Liver (tissue), 9 donors: ENCODE results near the gene HACE1. TPM values are rescaled to one million over a fixed set of nuclear protein-coding genes. Genes with fewer than 3 reads are reported as not detected.

ENCODE experiments used
- DNase-seq: peaks from one replicate; pipeline ENCODE4 v3.0.0-alpha.2; 2017; ENCODE audit warnings: low spot score
- H3K27ac ChIP-seq, 2 donors: one replicate each; pipeline ENCODE4 v1.7.0; 2013; ENCODE audit warnings: inconsistent platforms in 2 of 2, low read length in 2 of 2, control low read depth in 1 of 2, low read depth in 1 of 2, mild to moderate bottlenecking in 1 of 2
- H3K27me3 ChIP-seq, 4 donors: one replicate each; pipeline versions ENCODE4 v1.6.1 to v1.7.0; 2013; ENCODE audit warnings: low read length in 3 of 4, inconsistent platforms in 1 of 4, mild to moderate bottlenecking in 1 of 4, moderate library complexity in 1 of 4; ENCODE audit not compliant: control insufficient read depth in 4 of 4, insufficient read depth in 4 of 4
- H3K36me3 ChIP-seq, 4 donors: one replicate each; pipeline versions ENCODE4 v1.6.1 to v1.7.0; 2013; ENCODE audit warnings: low read length in 3 of 4, mild to moderate bottlenecking in 3 of 4, low read depth in 1 of 4, moderate library complexity in 1 of 4; ENCODE audit not compliant: control insufficient read depth in 4 of 4, insufficient read depth in 3 of 4
- H3K4me1 ChIP-seq, 4 donors: one replicate each; pipeline versions ENCODE4 v1.6.1 to v1.7.0; 2013; ENCODE audit warnings: low read length in 3 of 4, mild to moderate bottlenecking in 3 of 4, moderate library complexity in 1 of 4; ENCODE audit not compliant: control insufficient read depth in 4 of 4, insufficient read depth in 4 of 4
- H3K4me3 ChIP-seq, 3 donors: one replicate each; pipeline versions ENCODE4 v1.6.1 to v1.7.0; 2013; ENCODE audit warnings: low read length in 3 of 3, control low read depth in 1 of 3, low read depth in 1 of 3, mild to moderate bottlenecking in 1 of 3
- H3K9ac ChIP-seq, 2 donors: one replicate each; pipeline ENCODE4 v1.7.0; 2013; ENCODE audit warnings: low read length in 2 of 2, mild to moderate bottlenecking in 2 of 2, moderate library complexity in 2 of 2, control low read depth in 1 of 2, low read depth in 1 of 2
- H3K9me3 ChIP-seq, 4 donors: one replicate each; pipeline versions ENCODE4 v1.6.1 to v1.7.0; 2013; ENCODE audit warnings: low read length in 3 of 4; ENCODE audit not compliant: control insufficient read depth in 4 of 4
- EGR1 ChIP-seq, 2 donors: IDR thresholded peaks; 2 replicates each; pipeline ENCODE4 v1.6.1; 2016 to 2018; ENCODE audit warnings: antibody characterized with exemption in 2 of 2, low read depth in 2 of 2
- FOXA1 ChIP-seq: IDR thresholded peaks from 2 replicates; pipeline ENCODE4 v1.6.1; 2016; ENCODE audit warnings: antibody characterized with exemption
- FOXA2 ChIP-seq: IDR thresholded peaks from 2 replicates; pipeline ENCODE4 v1.6.1; 2016; ENCODE audit warnings: antibody characterized with exemption
- GABPA ChIP-seq, 2 donors: IDR thresholded peaks in 1 of 2; conservative IDR thresholded peaks in 1 of 2; 2 replicates each; pipeline ENCODE4 v1.6.1; 2016; ENCODE audit warnings: antibody characterized with exemption in 2 of 2, mild to moderate bottlenecking in 1 of 2, moderate library complexity in 1 of 2
- HNF4A ChIP-seq, 2 donors: conservative IDR thresholded peaks; 2 replicates each; pipeline ENCODE4 v1.6.1; 2016; ENCODE audit warnings: antibody characterized with exemption in 2 of 2, mild to moderate bottlenecking in 2 of 2
- HNF4G ChIP-seq: IDR thresholded peaks from 2 replicates; pipeline ENCODE4 v1.6.1; 2016; ENCODE audit warnings: antibody characterized with exemption
- JUND ChIP-seq, 2 donors: IDR thresholded peaks; 2 replicates each; pipeline ENCODE4 v1.6.1; 2016; ENCODE audit warnings: antibody characterized with exemption in 2 of 2
- NR2F2 ChIP-seq: IDR thresholded peaks from 2 replicates; pipeline ENCODE4 v1.6.1; 2016; ENCODE audit warnings: antibody characterized with exemption
- RAD21 ChIP-seq, 2 donors: IDR thresholded peaks; 2 replicates each; pipeline ENCODE4 v1.6.1; 2016; ENCODE audit warnings: antibody characterized with exemption in 2 of 2, mild to moderate bottlenecking in 2 of 2
- RXRA ChIP-seq, 2 donors: IDR thresholded peaks; 2 replicates each; pipeline ENCODE4 v1.6.1; 2017 to 2018; ENCODE audit warnings: antibody characterized with exemption in 2 of 2, mild to moderate bottlenecking in 1 of 2
- SP1 ChIP-seq: IDR thresholded peaks from 2 replicates; pipeline ENCODE4 v1.6.1; 2018; ENCODE audit warnings: antibody characterized with exemption, mild to moderate bottlenecking
- TAF1 ChIP-seq: conservative IDR thresholded peaks from 2 replicates; pipeline ENCODE4 v1.6.1; 2016; ENCODE audit warnings: antibody characterized with exemption, mild to moderate bottlenecking
- WGBS: extraction: QIAGEN DNeasy Blood & Tissue Kit; methylation state at CpG from one replicate; pipeline ENCODE4 v1.1.7; 2013; 5-methylcytosine and 5-hydroxymethylcytosine counted together
- polyA plus RNA-seq, 2 donors: library from polyadenylated mRNA; stranded (reverse) in 1 of 2; unstranded in 1 of 2; fragments of 200-250 nt in 1 of 2; fragments of >200 nt in 1 of 2; fragmentation: Nextera tagmentation in 1 of 2; extraction: Ambion mirVana in 1 of 2; gene quantifications; one replicate each; pipeline versions ENCODE4 v1.2.1 to v1.2.3, GENCODE V29; 2013 to 2015
- total RNA-seq, 2 donors: library from RNA; depleted of rRNA; stranded (reverse); fragments of >200 nt; gene quantifications; one replicate each; pipeline ENCODE4 v1.2.3, GENCODE V29; 2014
- TF ChIP-seq, protein P1 (sequence below): IDR thresholded peaks from 2 replicates; pipeline ENCODE4 v1.6.1; 2016; ENCODE audit warnings: antibody characterized with exemption
- TF ChIP-seq, protein P2 (sequence below): IDR thresholded peaks from 2 replicates; pipeline ENCODE4 v1.6.1; 2016; ENCODE audit warnings: antibody characterized with exemption
- TF ChIP-seq, protein P3 (sequence below): fragments of 150-350 bp; IDR thresholded peaks from 2 replicates; pipeline ENCODE4 v1.5.1; 2017; ENCODE audit warnings: improper control_type of control experiment, low read depth, low read length; ENCODE audit not compliant: missing input control
- TF ChIP-seq, protein P4 (sequence below): IDR thresholded peaks from 2 replicates; pipeline ENCODE4 v1.6.1; 2016; ENCODE audit warnings: antibody characterized with exemption, mild to moderate bottlenecking
- TF ChIP-seq, protein P5 (sequence below): IDR thresholded peaks from 2 replicates; pipeline ENCODE4 v1.6.1; 2016; ENCODE audit warnings: antibody characterized with exemption
- donor health status: healthy.
- donor health status: healthy.
- donor health status: healthy.
- donor health status: healthy.
- donor health status: healthy.

The HACE1 gene
- total and polyA plus RNA-seq, 4 donors: 1.3 to 7.2 (median 2.5) TPM

DNA sequence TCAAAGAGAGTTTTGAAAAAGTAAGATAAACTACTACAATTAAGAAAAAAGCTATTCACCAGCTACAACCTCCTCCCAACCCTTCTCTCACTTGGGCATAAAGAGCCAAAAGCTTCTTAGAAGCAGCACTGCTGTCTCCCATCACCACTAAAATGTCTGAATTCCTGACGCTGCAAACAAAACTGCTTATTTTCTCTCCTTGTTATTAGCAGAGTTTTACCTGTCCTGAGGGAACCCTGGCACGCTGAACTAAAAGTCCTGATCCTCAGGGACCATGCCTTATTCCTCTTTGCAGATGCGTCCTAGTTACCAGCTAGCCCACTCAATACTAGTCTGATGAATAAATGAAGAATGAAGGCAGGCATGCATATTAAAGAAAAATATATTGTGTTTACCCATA is 1.1 kb downstream of the HACE1 start:
- Histone ChIP-seq H3K27ac (no peak overlapping the region), H3K36me3 (no peaks in the 10 kb centered on the region), H3K4me1 (peaks cover 3 to 7% (median 5%) of the 10 kb centered on the region in 4 donors), H3K27me3 (no peaks in the 10 kb centered on the region), H3K4me3 (peak overlapping the region in 2 of 3 donors; percentile 69 to 86), H3K9me3 (no peaks in the 10 kb centered on the region), H3K9ac (no peak overlapping the region)
- WGBS: 35% methylated on average over 3 of the region's 3 CpGs
- TF ChIP-seq, protein P1, sequence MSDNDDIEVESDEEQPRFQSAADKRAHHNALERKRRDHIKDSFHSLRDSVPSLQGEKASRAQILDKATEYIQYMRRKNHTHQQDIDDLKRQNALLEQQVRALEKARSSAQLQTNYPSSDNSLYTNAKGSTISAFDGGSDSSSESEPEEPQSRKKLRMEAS: no peak
- TF ChIP-seq GABPA (IDR thresholded peaks at IDR 0.05 in 1 of 2, conservative IDR thresholded peaks at IDR 0.05 in 1 of 2) (no peak), EGR1 (IDR thresholded peaks at IDR 0.05; ENCODE audit: low read depth in 2 of 2) (no peak), JUND (IDR thresholded peaks at IDR 0.05) (no peak), FOXA1 (no peak), RXRA (IDR thresholded peaks at IDR 0.05) (no peak), HNF4G (no peak), HNF4A (conservative IDR thresholded peaks at IDR 0.05) (no peak), FOXA2 (no peak), SP1 (no peak), NR2F2 (no peak), TAF1 (no peak), RAD21 (IDR thresholded peaks at IDR 0.05) (no peak)
- TF ChIP-seq, protein P2, sequence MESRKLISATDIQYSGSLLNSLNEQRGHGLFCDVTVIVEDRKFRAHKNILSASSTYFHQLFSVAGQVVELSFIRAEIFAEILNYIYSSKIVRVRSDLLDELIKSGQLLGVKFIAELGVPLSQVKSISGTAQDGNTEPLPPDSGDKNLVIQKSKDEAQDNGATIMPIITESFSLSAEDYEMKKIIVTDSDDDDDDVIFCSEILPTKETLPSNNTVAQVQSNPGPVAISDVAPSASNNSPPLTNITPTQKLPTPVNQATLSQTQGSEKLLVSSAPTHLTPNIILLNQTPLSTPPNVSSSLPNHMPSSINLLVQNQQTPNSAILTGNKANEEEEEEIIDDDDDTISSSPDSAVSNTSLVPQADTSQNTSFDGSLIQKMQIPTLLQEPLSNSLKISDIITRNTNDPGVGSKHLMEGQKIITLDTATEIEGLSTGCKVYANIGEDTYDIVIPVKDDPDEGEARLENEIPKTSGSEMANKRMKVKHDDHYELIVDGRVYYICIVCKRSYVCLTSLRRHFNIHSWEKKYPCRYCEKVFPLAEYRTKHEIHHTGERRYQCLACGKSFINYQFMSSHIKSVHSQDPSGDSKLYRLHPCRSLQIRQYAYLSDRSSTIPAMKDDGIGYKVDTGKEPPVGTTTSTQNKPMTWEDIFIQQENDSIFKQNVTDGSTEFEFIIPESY: no peak
- TF ChIP-seq, protein P3, sequence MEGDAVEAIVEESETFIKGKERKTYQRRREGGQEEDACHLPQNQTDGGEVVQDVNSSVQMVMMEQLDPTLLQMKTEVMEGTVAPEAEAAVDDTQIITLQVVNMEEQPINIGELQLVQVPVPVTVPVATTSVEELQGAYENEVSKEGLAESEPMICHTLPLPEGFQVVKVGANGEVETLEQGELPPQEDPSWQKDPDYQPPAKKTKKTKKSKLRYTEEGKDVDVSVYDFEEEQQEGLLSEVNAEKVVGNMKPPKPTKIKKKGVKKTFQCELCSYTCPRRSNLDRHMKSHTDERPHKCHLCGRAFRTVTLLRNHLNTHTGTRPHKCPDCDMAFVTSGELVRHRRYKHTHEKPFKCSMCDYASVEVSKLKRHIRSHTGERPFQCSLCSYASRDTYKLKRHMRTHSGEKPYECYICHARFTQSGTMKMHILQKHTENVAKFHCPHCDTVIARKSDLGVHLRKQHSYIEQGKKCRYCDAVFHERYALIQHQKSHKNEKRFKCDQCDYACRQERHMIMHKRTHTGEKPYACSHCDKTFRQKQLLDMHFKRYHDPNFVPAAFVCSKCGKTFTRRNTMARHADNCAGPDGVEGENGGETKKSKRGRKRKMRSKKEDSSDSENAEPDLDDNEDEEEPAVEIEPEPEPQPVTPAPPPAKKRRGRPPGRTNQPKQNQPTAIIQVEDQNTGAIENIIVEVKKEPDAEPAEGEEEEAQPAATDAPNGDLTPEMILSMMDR: no peak
- TF ChIP-seq, protein P4, sequence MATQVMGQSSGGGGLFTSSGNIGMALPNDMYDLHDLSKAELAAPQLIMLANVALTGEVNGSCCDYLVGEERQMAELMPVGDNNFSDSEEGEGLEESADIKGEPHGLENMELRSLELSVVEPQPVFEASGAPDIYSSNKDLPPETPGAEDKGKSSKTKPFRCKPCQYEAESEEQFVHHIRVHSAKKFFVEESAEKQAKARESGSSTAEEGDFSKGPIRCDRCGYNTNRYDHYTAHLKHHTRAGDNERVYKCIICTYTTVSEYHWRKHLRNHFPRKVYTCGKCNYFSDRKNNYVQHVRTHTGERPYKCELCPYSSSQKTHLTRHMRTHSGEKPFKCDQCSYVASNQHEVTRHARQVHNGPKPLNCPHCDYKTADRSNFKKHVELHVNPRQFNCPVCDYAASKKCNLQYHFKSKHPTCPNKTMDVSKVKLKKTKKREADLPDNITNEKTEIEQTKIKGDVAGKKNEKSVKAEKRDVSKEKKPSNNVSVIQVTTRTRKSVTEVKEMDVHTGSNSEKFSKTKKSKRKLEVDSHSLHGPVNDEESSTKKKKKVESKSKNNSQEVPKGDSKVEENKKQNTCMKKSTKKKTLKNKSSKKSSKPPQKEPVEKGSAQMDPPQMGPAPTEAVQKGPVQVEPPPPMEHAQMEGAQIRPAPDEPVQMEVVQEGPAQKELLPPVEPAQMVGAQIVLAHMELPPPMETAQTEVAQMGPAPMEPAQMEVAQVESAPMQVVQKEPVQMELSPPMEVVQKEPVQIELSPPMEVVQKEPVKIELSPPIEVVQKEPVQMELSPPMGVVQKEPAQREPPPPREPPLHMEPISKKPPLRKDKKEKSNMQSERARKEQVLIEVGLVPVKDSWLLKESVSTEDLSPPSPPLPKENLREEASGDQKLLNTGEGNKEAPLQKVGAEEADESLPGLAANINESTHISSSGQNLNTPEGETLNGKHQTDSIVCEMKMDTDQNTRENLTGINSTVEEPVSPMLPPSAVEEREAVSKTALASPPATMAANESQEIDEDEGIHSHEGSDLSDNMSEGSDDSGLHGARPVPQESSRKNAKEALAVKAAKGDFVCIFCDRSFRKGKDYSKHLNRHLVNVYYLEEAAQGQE: no peak
- TF ChIP-seq, protein P5, sequence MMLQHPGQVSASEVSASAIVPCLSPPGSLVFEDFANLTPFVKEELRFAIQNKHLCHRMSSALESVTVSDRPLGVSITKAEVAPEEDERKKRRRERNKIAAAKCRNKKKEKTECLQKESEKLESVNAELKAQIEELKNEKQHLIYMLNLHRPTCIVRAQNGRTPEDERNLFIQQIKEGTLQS: no peak
- DNase-seq: no peak
